Suprapubic skin (tissue), 4 donors: Measurements from ENCODE around the gene KAZN.

Source experiments
- POLR2A ChIP-seq, 2 donors: fragments of 450-650 bp; IDR thresholded peaks; one replicate each; pipeline ENCODE4 v1.6.1; 2017; ENCODE audit warnings: antibody characterized with exemption in 2 of 2, mild to moderate bottlenecking in 2 of 2, moderate library complexity in 2 of 2
- POLR2AphosphoS5 ChIP-seq, 3 donors: sonication (generic); formaldehyde crosslinking; IDR thresholded peaks; one replicate each; pipeline ENCODE4 v1.6.1; 2017; ENCODE audit warnings: antibody characterized with exemption in 3 of 3
- TF ChIP-seq, protein P1 (sequence below), 2 donors: fragments of 200-600 bp in 1 of 2; fragments of 450-650 bp in 1 of 2; sonication (generic) in 1 of 2; IDR thresholded peaks; one replicate each; pipeline ENCODE4 v1.5.1; 2016 to 2019; ENCODE audit warnings: antibody characterized with exemption in 2 of 2, mild to moderate bottlenecking in 1 of 2, moderate library complexity in 1 of 2

DNA sequence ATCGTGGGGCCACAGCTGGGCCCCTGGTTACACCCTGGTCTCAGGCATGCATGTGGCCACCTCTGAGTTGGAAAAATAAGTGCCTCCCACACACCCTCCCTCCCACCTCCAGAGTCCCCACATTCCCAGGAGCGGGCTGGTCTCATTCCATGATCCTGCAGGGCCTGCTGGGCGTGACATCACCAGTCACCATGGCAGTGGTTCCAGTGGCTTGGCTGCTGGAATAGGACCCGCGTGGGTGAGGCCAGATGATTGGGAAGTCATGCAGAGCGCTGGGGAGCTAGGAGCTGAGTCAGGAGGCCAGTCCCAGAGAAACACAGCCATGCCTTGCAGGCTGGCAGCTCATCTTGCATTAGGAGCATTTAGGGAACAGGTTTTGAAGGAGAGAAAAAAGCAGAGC is 429.6 kb downstream of the KAZN start:
- TF ChIP-seq, protein P1, sequence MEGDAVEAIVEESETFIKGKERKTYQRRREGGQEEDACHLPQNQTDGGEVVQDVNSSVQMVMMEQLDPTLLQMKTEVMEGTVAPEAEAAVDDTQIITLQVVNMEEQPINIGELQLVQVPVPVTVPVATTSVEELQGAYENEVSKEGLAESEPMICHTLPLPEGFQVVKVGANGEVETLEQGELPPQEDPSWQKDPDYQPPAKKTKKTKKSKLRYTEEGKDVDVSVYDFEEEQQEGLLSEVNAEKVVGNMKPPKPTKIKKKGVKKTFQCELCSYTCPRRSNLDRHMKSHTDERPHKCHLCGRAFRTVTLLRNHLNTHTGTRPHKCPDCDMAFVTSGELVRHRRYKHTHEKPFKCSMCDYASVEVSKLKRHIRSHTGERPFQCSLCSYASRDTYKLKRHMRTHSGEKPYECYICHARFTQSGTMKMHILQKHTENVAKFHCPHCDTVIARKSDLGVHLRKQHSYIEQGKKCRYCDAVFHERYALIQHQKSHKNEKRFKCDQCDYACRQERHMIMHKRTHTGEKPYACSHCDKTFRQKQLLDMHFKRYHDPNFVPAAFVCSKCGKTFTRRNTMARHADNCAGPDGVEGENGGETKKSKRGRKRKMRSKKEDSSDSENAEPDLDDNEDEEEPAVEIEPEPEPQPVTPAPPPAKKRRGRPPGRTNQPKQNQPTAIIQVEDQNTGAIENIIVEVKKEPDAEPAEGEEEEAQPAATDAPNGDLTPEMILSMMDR (IDR thresholded peaks at IDR 0.05), result no peak
- TF ChIP-seq POLR2AphosphoS5 (IDR thresholded peaks at IDR 0.05) (no peak), POLR2A (IDR thresholded peaks at IDR 0.05) (no peak)
